DND-41 (cell line): Measurements from ENCODE around the gene EXOSC7.

Experiments used
- ATAC-seq: fragments of 200-7000 bp; cut with Tn5 transposase; 3 replicates; pipeline ENCODE4 v1.9.1; 2021; ENCODE audit warnings: low read depth; ENCODE audit not compliant: insufficient read depth
- DNase-seq: peaks from one replicate; pipeline ENCODE4 v3.0.0-alpha.2; 2020
- H2AFZ ChIP-seq: 2 replicates; pipeline ENCODE4 v1.6.0; 2012; ENCODE audit warnings: low read depth, low read length
- H3K27ac ChIP-seq: 2 replicates; pipeline ENCODE4 v1.5.1; 2012; ENCODE audit warnings: low read length, inconsistent platforms
- H3K27me3 ChIP-seq: fragments of 200-600 bp; sonication (generic); 2 replicates; pipeline ENCODE4 v1.6.0; 2012; ENCODE audit warnings: low read length, mild to moderate bottlenecking, inconsistent platforms; ENCODE audit not compliant: insufficient read depth, poor library complexity
- H3K36me3 ChIP-seq: 2 replicates; pipeline ENCODE4 v1.5.1; 2012; ENCODE audit warnings: low read length, inconsistent platforms; ENCODE audit not compliant: insufficient read depth
- H3K4me1 ChIP-seq: 2 replicates; pipeline ENCODE4 v1.5.1; 2012; ENCODE audit warnings: mild to moderate bottlenecking, low read length; ENCODE audit not compliant: insufficient read depth
- H3K4me2 ChIP-seq: 2 replicates; pipeline ENCODE4 v1.6.0; 2012; ENCODE audit warnings: mild to moderate bottlenecking, moderate library complexity, low read length, inconsistent platforms; ENCODE audit not compliant: insufficient read depth
- H3K4me3 ChIP-seq, 2 experiments: fragments of 200-600 bp in 1 of 2; shearing (Covaris generic) in 1 of 2; 2 replicates each; pipeline ENCODE4 v1.5.1; 2012 to 2016; ENCODE audit warnings: inconsistent platforms in 2 of 2, low read length in 2 of 2, mild to moderate bottlenecking in 2 of 2, low read depth in 1 of 2, moderate library complexity in 1 of 2
- H3K79me2 ChIP-seq: 2 replicates; pipeline ENCODE4 v1.6.0; 2012; ENCODE audit warnings: low read length, inconsistent platforms; ENCODE audit not compliant: insufficient read depth
- H3K9ac ChIP-seq: 2 replicates; pipeline ENCODE4 v1.6.0; 2012; ENCODE audit warnings: low read depth, mild to moderate bottlenecking, inconsistent platforms, low read length, moderate library complexity
- H3K9me3 ChIP-seq: 2 replicates; pipeline ENCODE4 v1.5.1; 2012; ENCODE audit warnings: low read length, moderate library complexity, mild to moderate bottlenecking, inconsistent platforms; ENCODE audit not compliant: insufficient read depth, severe bottlenecking
- H4K20me1 ChIP-seq: 2 replicates; pipeline ENCODE4 v1.6.0; 2012; ENCODE audit warnings: low read length; ENCODE audit not compliant: insufficient read depth
- CTCF ChIP-seq: IDR thresholded peaks from 2 replicates; pipeline ENCODE4 v1.5.1; 2012; ENCODE audit warnings: borderline replicate concordance, low read length, moderate library complexity, mild to moderate bottlenecking; ENCODE audit not compliant: poor library complexity, severe bottlenecking; ENCODE audit errors: extremely low read depth
- EZH2 ChIP-seq: IDR thresholded peaks from 3 replicates; pipeline ENCODE4 v1.6.1; 2012; ENCODE audit warnings: borderline replicate concordance, low read depth, mild to moderate bottlenecking, moderate library complexity, low read length, inconsistent platforms; ENCODE audit not compliant: severe bottlenecking

The EXOSC7 gene

GRCh38 chr3:45002139-45002660 lies 26.2 kb downstream of the EXOSC7 start:
- Histone ChIP-seq H3K36me3 (peaks cover 72% of the 10 kb centered on the region), H3K9ac (no peak overlapping the region), H2AFZ (no peak overlapping the region), H3K4me3 (no peak overlapping the region), H3K9me3 (no peaks in the 10 kb centered on the region), H4K20me1 (no peaks in the 10 kb centered on the region), H3K27me3 (no peaks in the 10 kb centered on the region), H3K79me2 (no peaks in the 10 kb centered on the region), H3K27ac (no peak overlapping the region), H3K4me1 (peaks cover 11% of the 10 kb centered on the region), H3K4me2 (no peak overlapping the region)
- TF ChIP-seq CTCF (no peak), EZH2 (no peak)
- DNase-seq (no peak), ATAC-seq (no peak)

GRCh38 chr3:45002720-45003119 lies 26.7 kb downstream of the EXOSC7 start:
- no peak overlapping the region for H3K9ac ChIP-seq
- no peak overlapping the region for H3K4me3 ChIP-seq
- H3K36me3 ChIP-seq: peaks cover 71% of the 10 kb centered on the region
- H3K9me3 ChIP-seq: no peaks in the 10 kb centered on the region
- no peaks in the 10 kb centered on the region for H3K27me3 ChIP-seq
- no peak for ATAC-seq
- DNase-seq: no peak
- H3K79me2 ChIP-seq: no peaks in the 10 kb centered on the region
- TF ChIP-seq CTCF (no peak), EZH2 (no peak)
- H3K4me2 ChIP-seq: no peak overlapping the region
- peaks cover 11% of the 10 kb centered on the region for H3K4me1 ChIP-seq
- no peaks in the 10 kb centered on the region for H4K20me1 ChIP-seq
- no peak overlapping the region for H3K27ac ChIP-seq
- H2AFZ ChIP-seq: no peak overlapping the region

GRCh38 chr3:45003406-45003805 lies 27.4 kb downstream of the EXOSC7 start:
- H3K9me3 ChIP-seq: no peaks in the 10 kb centered on the region

More at GRCh38 chr3:45003406-45003805, 27.4 kb downstream of the EXOSC7 start:
- Histone ChIP-seq H3K4me2 (no peak overlapping the region), H3K79me2 (no peaks in the 10 kb centered on the region), H3K9ac (no peak overlapping the region), H4K20me1 (no peaks in the 10 kb centered on the region), H3K27ac (no peak overlapping the region), H2AFZ (no peak overlapping the region), H3K36me3 (peaks cover 70% of the 10 kb centered on the region), H3K4me1 (peaks cover 11% of the 10 kb centered on the region), H3K4me3 (no peak overlapping the region), H3K27me3 (no peaks in the 10 kb centered on the region)
- TF ChIP-seq EZH2 (no peak), CTCF (no peak)
- ATAC-seq: no peak
- DNase-seq: no peak
